GM23338 (cell line): ENCODE results near the gene EXOC6. TPM values are rescaled to one million over a fixed set of nuclear protein-coding genes. Genes with fewer than 3 reads are reported as not detected.

Experiments used
- ATAC-seq: fragments of 200-7000 bp; cut with Tn5 transposase; 3 replicates; pipeline ENCODE4 v1.9.1; 2020
- DNase-seq: peaks from one replicate; pipeline ENCODE4 v3.0.0-alpha.2; 2015; ENCODE audit warnings: low spot score
- H2AFZ ChIP-seq: fragments of 200-600 bp; sonication (generic); 2 replicates; pipeline ENCODE4 v1.8.0; 2016; ENCODE audit warnings: antibody characterized with exemption, mild to moderate bottlenecking, moderate library complexity
- H3F3A ChIP-seq: fragments of 200-600 bp; sonication (generic); replicated peaks from 2 replicates; pipeline ENCODE4 v1.8.0; 2017; ENCODE audit warnings: antibody characterized with exemption, mixed run types, low read depth
- H3K27ac ChIP-seq: fragments of 200-600 bp; sonication (generic); 2 replicates; pipeline ENCODE4 v1.6.1; 2016; ENCODE audit warnings: low read depth
- H3K27me3 ChIP-seq: fragments of 200-600 bp; sonication (generic); 2 replicates; pipeline ENCODE4 v1.8.0; 2016; ENCODE audit warnings: mild to moderate bottlenecking, mixed run types, moderate library complexity; ENCODE audit not compliant: insufficient read depth
- H3K36me3 ChIP-seq: fragments of 200-600 bp; sonication (generic); 2 replicates; pipeline ENCODE4 v1.8.0; 2016; ENCODE audit warnings: mild to moderate bottlenecking; ENCODE audit not compliant: insufficient read depth
- H3K4me1 ChIP-seq: fragments of 200-600 bp; sonication (generic); 2 replicates; pipeline ENCODE4 v1.8.0; 2016; ENCODE audit warnings: mild to moderate bottlenecking, moderate library complexity; ENCODE audit not compliant: insufficient read depth
- H3K4me2 ChIP-seq: fragments of 200-600 bp; sonication (generic); 2 replicates; pipeline ENCODE4 v1.7.1; 2017; ENCODE audit warnings: mixed run types
- H3K4me3 ChIP-seq: fragments of 200-600 bp; sonication (generic); 2 replicates; pipeline ENCODE4 v1.6.1; 2016; ENCODE audit warnings: mixed run types
- H3K79me2 ChIP-seq: fragments of 200-600 bp; sonication (generic); replicated peaks from 2 replicates; pipeline ENCODE4 v1.8.0; 2017; ENCODE audit warnings: mild to moderate bottlenecking; ENCODE audit not compliant: insufficient read depth
- H3K9me2 ChIP-seq: fragments of 200-600 bp; sonication (generic); 2 replicates; pipeline ENCODE4 v1.8.0; 2017; ENCODE audit not compliant: insufficient read depth
- H4K20me1 ChIP-seq: fragments of 200-600 bp; sonication (generic); replicated peaks from 2 replicates; pipeline ENCODE4 v1.8.0; 2017; ENCODE audit warnings: mild to moderate bottlenecking; ENCODE audit not compliant: insufficient read depth
- H3K27ac Mint-ChIP-seq: 2 replicates; pipeline ENCODE4 v1.8.0; 2020; ENCODE audit warnings: inconsistent platforms, mild to moderate bottlenecking, moderate library complexity, mixed read lengths
- H3K27me3 Mint-ChIP-seq: 3 replicates; pipeline ENCODE4 v1.8.0; 2022; ENCODE audit warnings: low read depth, mild to moderate bottlenecking, moderate library complexity, mixed read lengths, inconsistent platforms; ENCODE audit not compliant: insufficient read depth, poor library complexity
- H3K36me3 Mint-ChIP-seq: 3 replicates; pipeline ENCODE4 v1.8.0; 2021; ENCODE audit warnings: low read depth, mild to moderate bottlenecking, inconsistent platforms, moderate library complexity, mixed read lengths
- H3K4me1 Mint-ChIP-seq: 3 replicates; pipeline ENCODE4 v1.8.0; 2020; ENCODE audit warnings: mild to moderate bottlenecking, inconsistent platforms, mixed read lengths
- H3K4me3 Mint-ChIP-seq: 3 replicates; pipeline ENCODE4 v1.8.0; 2021; ENCODE audit warnings: moderate library complexity, mild to moderate bottlenecking, inconsistent platforms, mixed read lengths
- H3K9me3 Mint-ChIP-seq: 3 replicates; pipeline ENCODE4 v1.8.0; 2020; ENCODE audit warnings: moderate library complexity, mild to moderate bottlenecking, inconsistent platforms, mixed read lengths
- CREB1 ChIP-seq: fragments of 250-450 bp; sonication (Bioruptor Pico); IDR thresholded peaks from 2 replicates; pipeline ENCODE4 v1.5.0; 2020; ENCODE audit warnings: low read depth, mild to moderate bottlenecking, moderate library complexity
- CTCF ChIP-seq, 2 experiments: fragments of 200-600 bp in 1 of 2; sonication (generic) in 1 of 2; conservative IDR thresholded peaks; 2 replicates each; pipeline versions ENCODE4 v1.5.1 to v1.6.1; 2016 to 2017; ENCODE audit warnings: antibody characterized with exemption in 2 of 2, low read depth in 2 of 2, mild to moderate bottlenecking in 2 of 2, moderate library complexity in 1 of 2
- ETS1 ChIP-seq: IDR thresholded peaks from 2 replicates; pipeline ENCODE4 v1.6.1; 2016; ENCODE audit warnings: antibody characterized with exemption
- EZH2 ChIP-seq: fragments of 200-600 bp; sonication (generic); IDR thresholded peaks from one replicate; pipeline ENCODE4 v1.8.0; 2017; ENCODE audit warnings: antibody characterized with exemption, mild to moderate bottlenecking, low read depth; ENCODE audit not compliant: unreplicated experiment
- EZH2phosphoT487 ChIP-seq: fragments of 200-600 bp; sonication (generic); IDR thresholded peaks from one replicate; pipeline ENCODE4 v1.8.1; 2018; ENCODE audit warnings: antibody characterized with exemption; ENCODE audit not compliant: unreplicated experiment
- JUNB ChIP-seq: IDR thresholded peaks from one replicate; pipeline ENCODE4 v1.6.1; 2016; ENCODE audit warnings: antibody characterized with exemption; ENCODE audit not compliant: unreplicated experiment
- NANOG ChIP-seq: IDR thresholded peaks from 2 replicates; pipeline ENCODE4 v1.6.1; 2016; ENCODE audit warnings: antibody characterized with exemption, borderline replicate concordance
- POLR2AphosphoS5 ChIP-seq: IDR thresholded peaks from 2 replicates; pipeline ENCODE4 v1.6.1; 2016; ENCODE audit warnings: antibody characterized with exemption, low read depth
- STAT1 ChIP-seq: IDR thresholded peaks from one replicate; pipeline ENCODE4 v1.6.1; 2016; ENCODE audit warnings: antibody characterized with exemption; ENCODE audit not compliant: unreplicated experiment
- ZNF114 ChIP-seq: fragments of 250-450 bp; sonication (Bioruptor Pico); IDR thresholded peaks from 2 replicates; pipeline ENCODE4 v1.5.0; 2020; ENCODE audit warnings: mild to moderate bottlenecking, moderate library complexity
- ZNF331 ChIP-seq: fragments of 250-450 bp; sonication (Bioruptor Pico); IDR thresholded peaks from 2 replicates; pipeline ENCODE4 v1.5.0; 2020; ENCODE audit warnings: low read depth, mild to moderate bottlenecking, moderate library complexity
- ZNF462 ChIP-seq: fragments of 250-450 bp; sonication (Bioruptor Pico); IDR thresholded peaks from 2 replicates; pipeline ENCODE4 v1.5.0; 2020; ENCODE audit warnings: mild to moderate bottlenecking, moderate library complexity
- polyA plus RNA-seq: library from polyadenylated mRNA; unstranded; fragments of >200 nt; fragmentation: Nextera tagmentation; extraction: Ambion mirVana; gene quantifications from 2 replicates; pipeline ENCODE4 v1.2.1, GENCODE V29; 2016
- total RNA-seq: library from RNA; depleted of rRNA; stranded (reverse); fragments of >200 nt; shearing (Covaris generic); gene quantifications from 2 replicates; pipeline ENCODE4 v1.2.3, GENCODE V29; 2014
- TF ChIP-seq, protein P1 (sequence below): IDR thresholded peaks from one replicate; pipeline ENCODE4 v1.6.1; 2018; ENCODE audit warnings: antibody characterized with exemption; ENCODE audit not compliant: unreplicated experiment

Gene EXOC6
- total and polyA plus RNA-seq, 2 experiments from 2014 or later: 5.0 to 6.0 TPM

GRCh38 chr10:92972886-92973285 lies 124.6 kb downstream of the EXOC6 start:
- DNase-seq (no peak), ATAC-seq (no peak)
- Histone ChIP-seq H4K20me1 (no peaks in the 10 kb centered on the region), H3K4me1 (no peaks in the 10 kb centered on the region), H3K27me3 (no peaks in the 10 kb centered on the region), H2AFZ (no peak overlapping the region), H3K79me2 (no peaks in the 10 kb centered on the region), H3F3A (no peaks in the 10 kb centered on the region), H3K4me2 (no peak overlapping the region), H3K9me2 (no peaks in the 10 kb centered on the region), H3K4me3 (no peak overlapping the region), H3K27ac (no peak overlapping the region), H3K36me3 (no peaks in the 10 kb centered on the region)
- Mint-ChIP-seq H3K27ac (no peak overlapping the region), H3K4me3 (no peak overlapping the region), H3K36me3 (peaks cover 25% of the 10 kb centered on the region), H3K27me3 (peaks cover 2% of the 10 kb centered on the region), H3K4me1 (0 out of 3 replicates have a peak, but pooled peaks cover 2% of the 10 kb centered on the region), H3K9me3 (peaks cover 24% of the 10 kb centered on the region)
- TF ChIP-seq EZH2 (no peak), NANOG (no peak), ZNF114 (CRISPR knock-in tag) (no peak), EZH2phosphoT487 (no peak), CTCF (conservative IDR thresholded peaks at IDR 0.05; ENCODE audit: low read depth in 2 of 2) (no peak), ETS1 (no peak), STAT1 (no peak), ZNF331 (CRISPR knock-in tag) (no peak), POLR2AphosphoS5 (no peak), JUNB (no peak), CREB1 (CRISPR knock-in tag) (no peak), ZNF462 (CRISPR knock-in tag) (no peak)
- TF ChIP-seq, protein P1, sequence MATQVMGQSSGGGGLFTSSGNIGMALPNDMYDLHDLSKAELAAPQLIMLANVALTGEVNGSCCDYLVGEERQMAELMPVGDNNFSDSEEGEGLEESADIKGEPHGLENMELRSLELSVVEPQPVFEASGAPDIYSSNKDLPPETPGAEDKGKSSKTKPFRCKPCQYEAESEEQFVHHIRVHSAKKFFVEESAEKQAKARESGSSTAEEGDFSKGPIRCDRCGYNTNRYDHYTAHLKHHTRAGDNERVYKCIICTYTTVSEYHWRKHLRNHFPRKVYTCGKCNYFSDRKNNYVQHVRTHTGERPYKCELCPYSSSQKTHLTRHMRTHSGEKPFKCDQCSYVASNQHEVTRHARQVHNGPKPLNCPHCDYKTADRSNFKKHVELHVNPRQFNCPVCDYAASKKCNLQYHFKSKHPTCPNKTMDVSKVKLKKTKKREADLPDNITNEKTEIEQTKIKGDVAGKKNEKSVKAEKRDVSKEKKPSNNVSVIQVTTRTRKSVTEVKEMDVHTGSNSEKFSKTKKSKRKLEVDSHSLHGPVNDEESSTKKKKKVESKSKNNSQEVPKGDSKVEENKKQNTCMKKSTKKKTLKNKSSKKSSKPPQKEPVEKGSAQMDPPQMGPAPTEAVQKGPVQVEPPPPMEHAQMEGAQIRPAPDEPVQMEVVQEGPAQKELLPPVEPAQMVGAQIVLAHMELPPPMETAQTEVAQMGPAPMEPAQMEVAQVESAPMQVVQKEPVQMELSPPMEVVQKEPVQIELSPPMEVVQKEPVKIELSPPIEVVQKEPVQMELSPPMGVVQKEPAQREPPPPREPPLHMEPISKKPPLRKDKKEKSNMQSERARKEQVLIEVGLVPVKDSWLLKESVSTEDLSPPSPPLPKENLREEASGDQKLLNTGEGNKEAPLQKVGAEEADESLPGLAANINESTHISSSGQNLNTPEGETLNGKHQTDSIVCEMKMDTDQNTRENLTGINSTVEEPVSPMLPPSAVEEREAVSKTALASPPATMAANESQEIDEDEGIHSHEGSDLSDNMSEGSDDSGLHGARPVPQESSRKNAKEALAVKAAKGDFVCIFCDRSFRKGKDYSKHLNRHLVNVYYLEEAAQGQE: no peak
